IPS-20b (cell line): ENCODE measurements around the gene DCK.
A peak's percentile ranks its signal among the peaks of the same experiment; 100 is the strongest.

Experiments
- H3K27ac ChIP-seq: one replicate; pipeline ENCODE4 v1.5.1; 2013; ENCODE audit warnings: low read length
- H3K27me3 ChIP-seq: 2 replicates; pipeline ENCODE4 v1.6.1; 2013; ENCODE audit warnings: mild to moderate bottlenecking, low read length, inconsistent platforms; ENCODE audit not compliant: insufficient read depth
- H3K36me3 ChIP-seq: 2 replicates; pipeline ENCODE4 v1.6.1; 2013; ENCODE audit warnings: low read depth, mild to moderate bottlenecking, inconsistent platforms, low read length, moderate library complexity; ENCODE audit not compliant: insufficient read depth
- H3K4me1 ChIP-seq: 2 replicates; pipeline ENCODE4 v1.6.1; 2013; ENCODE audit warnings: mild to moderate bottlenecking, control low read depth, inconsistent platforms, low read length, moderate library complexity; ENCODE audit not compliant: insufficient read depth
- H3K4me3 ChIP-seq: 2 replicates; pipeline ENCODE4 v1.5.1; 2013; ENCODE audit warnings: mild to moderate bottlenecking, low read length, inconsistent platforms
- H3K9ac ChIP-seq: 2 replicates; pipeline ENCODE4 v1.6.1; 2013; ENCODE audit warnings: low read depth, mild to moderate bottlenecking, inconsistent platforms, low read length, moderate library complexity
- H3K9me3 ChIP-seq: 2 replicates; pipeline ENCODE4 v1.6.1; 2013; ENCODE audit warnings: mild to moderate bottlenecking, low read depth, low read length, inconsistent platforms; ENCODE audit not compliant: insufficient read depth

The DCK gene

DNA sequence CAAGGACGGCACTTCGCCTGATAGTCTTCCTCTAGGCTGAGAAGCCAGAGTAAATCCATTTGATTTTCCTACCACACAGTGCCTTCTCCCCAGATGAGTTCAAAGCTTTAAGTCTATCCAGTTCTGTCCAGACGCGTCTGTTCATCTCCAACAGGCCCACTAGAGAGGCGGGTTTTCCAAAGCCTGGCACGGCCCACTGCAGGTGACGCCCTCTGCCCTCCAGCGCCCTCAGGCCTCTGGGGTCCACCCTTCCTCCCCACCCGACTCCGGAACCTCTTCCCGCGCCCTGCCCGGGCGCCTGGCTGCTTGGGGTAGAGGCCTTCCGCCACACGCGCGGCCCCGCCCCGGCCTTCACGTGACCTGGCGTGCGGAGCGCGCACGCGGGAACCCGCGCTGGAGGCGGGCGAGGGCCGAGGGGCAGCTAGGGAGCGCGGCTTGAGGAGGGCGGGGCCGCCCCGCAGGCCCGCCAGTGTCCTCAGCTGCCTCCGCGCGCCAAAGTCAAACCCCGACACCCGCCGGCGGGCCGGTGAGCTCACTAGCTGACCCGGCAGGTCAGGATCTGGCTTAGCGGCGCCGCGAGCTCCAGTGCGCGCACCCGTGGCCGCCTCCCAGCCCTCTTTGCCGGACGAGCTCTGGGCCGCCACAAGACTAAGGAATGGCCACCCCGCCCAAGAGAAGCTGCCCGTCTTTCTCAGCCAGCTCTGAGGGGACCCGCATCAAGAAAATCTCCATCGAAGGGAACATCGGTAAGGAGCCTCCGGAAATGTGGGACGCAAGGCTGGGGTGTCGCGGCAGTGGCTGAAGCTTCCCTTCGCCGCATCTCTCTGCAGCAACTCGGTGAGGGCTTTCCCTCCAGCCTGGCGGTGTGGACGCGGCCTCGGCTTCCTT, at the start of gene DCK:
DCK (plus strand) TSS at position 469 of the 888 bp plus-strand sequence; CDS start at position 656, 187 bp downstream.
- Histone ChIP-seq H3K36me3 (peaks cover 14% of the 10 kb centered on the region), H3K27me3 (no peaks in the 10 kb centered on the region), H3K4me1 (peaks cover 6% of the 10 kb centered on the region; the same call in 1 of the 2 replicates), H3K9me3 (no peaks in the 10 kb centered on the region), H3K9ac (peak within 1 kb of the TSS; percentile 96), H3K27ac (peak within 1 kb of the TSS; percentile 86), H3K4me3 (peak within 1 kb of the TSS; percentile 85)

- H3K27me3 ChIP-seq: no peaks in the 10 kb centered on the region
- H3K9me3 ChIP-seq: no peaks in the 10 kb centered on the region
- H3K27ac ChIP-seq: no peak overlapping the region
- no peaks in the 10 kb centered on the region for H3K36me3 ChIP-seq
- no peak overlapping the region for H3K9ac ChIP-seq
- H3K4me3 ChIP-seq: no peak overlapping the region
- H3K4me1 ChIP-seq: peaks cover 8% of the 10 kb centered on the region; the same call in 1 of the 2 replicates
Observed at GRCh38 chr4:70945046-70945445, 48.4 kb upstream of the DCK start.

DNA sequence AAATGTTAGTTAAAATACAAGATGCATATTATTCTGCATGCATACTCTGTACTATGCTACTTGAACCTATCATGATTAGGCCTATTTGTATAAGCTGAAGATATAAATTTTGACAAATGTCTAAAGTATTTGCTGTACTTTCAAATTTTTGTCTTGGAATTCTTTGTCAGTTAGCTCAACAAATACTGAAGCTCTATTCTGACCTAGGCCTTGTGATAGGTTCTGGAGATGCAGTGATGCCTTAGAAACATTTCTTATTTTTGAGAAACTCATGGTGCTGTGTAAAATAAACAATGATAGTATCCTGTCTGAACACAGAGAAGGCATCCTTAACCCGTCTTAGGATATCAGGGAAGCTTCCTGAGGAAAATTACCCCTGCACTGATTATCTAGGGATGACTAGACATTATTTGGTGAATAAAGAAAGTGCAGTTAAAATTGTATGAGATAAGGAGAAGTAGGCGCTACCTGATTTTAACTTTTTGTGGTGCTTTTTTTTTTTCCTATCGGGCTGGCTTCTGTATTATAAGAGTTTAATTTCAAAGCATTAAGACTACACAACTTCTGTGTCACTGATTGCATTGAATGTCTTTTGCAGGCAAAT, 47.9 kb upstream of the DCK start:
- Histone ChIP-seq H3K27ac (no peak overlapping the region), H3K9me3 (no peaks in the 10 kb centered on the region), H3K9ac (no peak overlapping the region), H3K4me1 (peaks cover 10% of the 10 kb centered on the region; the same call in 1 of the 2 replicates), H3K4me3 (no peak overlapping the region), H3K27me3 (no peaks in the 10 kb centered on the region), H3K36me3 (no peaks in the 10 kb centered on the region)

- no peak overlapping the region for H3K4me3 ChIP-seq
- peaks cover 15% of the 10 kb centered on the region; the same call in 1 of the 2 replicates for H3K4me1 ChIP-seq
- H3K36me3 ChIP-seq: no peaks in the 10 kb centered on the region
- no peaks in the 10 kb centered on the region for H3K9me3 ChIP-seq
- no peaks in the 10 kb centered on the region for H3K27me3 ChIP-seq
- H3K9ac ChIP-seq: peak overlapping the region; percentile 38; the same call in 1 of the 2 replicates
- H3K27ac ChIP-seq: no peak overlapping the region
Observed at GRCh38 chr4:70946939-70947338, 46.5 kb upstream of the DCK start.

GRCh38 chr4:70948665-70949260, 44.7 kb upstream of the DCK start:
- H3K27ac ChIP-seq: no peak overlapping the region
- no peak overlapping the region for H3K4me3 ChIP-seq
- H3K4me1 ChIP-seq: peaks cover 15% of the 10 kb centered on the region; the same call in 1 of the 2 replicates
- no peak overlapping the region for H3K9ac ChIP-seq
- H3K9me3 ChIP-seq: no peaks in the 10 kb centered on the region
- no peaks in the 10 kb centered on the region for H3K27me3 ChIP-seq
- no peaks in the 10 kb centered on the region for H3K36me3 ChIP-seq

GRCh38 chr4:70954032-70954431, 39.4 kb upstream of the DCK start:
- Histone ChIP-seq H3K27me3 (no peaks in the 10 kb centered on the region), H3K9ac (no peak overlapping the region), H3K27ac (no peak overlapping the region), H3K4me3 (no peak overlapping the region), H3K9me3 (no peaks in the 10 kb centered on the region), H3K4me1 (peaks cover 7% of the 10 kb centered on the region; the same call in 1 of the 2 replicates), H3K36me3 (peaks cover 3% of the 10 kb centered on the region; the same call in 1 of the 2 replicates)

DNA sequence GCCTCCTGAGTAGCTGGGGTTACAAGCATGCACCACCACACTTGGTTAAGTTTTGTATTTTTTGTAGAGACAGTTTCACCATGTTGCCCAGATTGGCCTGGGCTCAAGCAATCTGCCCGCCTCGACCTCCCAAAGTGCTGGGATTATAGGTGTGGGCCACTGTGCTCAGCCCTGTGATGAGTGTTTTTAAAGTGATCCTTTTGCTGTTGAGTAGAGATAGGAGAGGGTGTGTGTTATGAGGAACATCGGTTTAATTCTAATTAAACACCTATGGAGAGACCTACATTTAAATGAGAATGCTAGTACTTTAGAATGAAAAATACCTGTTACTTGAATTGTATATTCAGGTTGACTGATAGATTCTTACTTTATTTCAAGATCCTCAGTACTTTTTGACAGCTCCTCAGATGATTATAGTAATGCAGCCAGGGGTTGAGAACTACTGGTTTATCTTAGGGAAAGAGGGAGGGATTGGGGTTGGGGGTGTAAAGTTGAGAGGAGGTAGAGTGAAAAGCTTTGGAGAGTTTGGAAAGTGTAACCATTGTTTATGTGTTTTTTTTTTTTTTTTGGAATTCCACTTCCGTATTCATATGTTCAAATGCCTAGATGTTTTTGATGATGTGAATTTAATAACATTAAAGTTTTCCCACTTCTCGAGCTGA, 36.8 kb upstream of the DCK start:
- Histone ChIP-seq H3K27me3 (no peaks in the 10 kb centered on the region), H3K4me1 (no peaks in the 10 kb centered on the region; the same call in 1 of the 2 replicates), H3K27ac (no peak overlapping the region), H3K4me3 (no peak overlapping the region), H3K36me3 (peaks cover 28% of the 10 kb centered on the region), H3K9ac (no peak overlapping the region), H3K9me3 (no peaks in the 10 kb centered on the region)

DNA sequence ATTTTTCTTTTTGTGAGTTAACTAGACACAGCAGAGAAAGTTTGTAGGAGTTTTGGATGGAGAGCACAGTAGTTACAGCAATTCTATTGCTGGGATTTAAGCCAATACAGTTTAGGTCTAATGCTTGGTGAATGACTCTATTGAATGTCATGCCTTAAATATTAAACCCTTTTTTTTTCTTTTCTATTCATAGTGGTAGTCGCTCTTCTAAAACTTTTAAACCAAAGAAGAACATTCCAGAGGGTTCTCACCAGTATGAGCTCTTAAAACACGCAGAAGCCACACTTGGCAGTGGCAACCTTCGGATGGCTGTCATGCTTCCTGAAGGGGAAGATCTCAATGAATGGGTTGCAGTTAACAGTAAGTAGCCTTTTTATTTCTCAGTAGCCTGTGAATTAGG, 34.8 kb upstream of the DCK start:
- Histone ChIP-seq H3K36me3 (peaks cover 32% of the 10 kb centered on the region), H3K4me3 (no peak overlapping the region), H3K9me3 (no peaks in the 10 kb centered on the region), H3K27me3 (no peaks in the 10 kb centered on the region), H3K4me1 (no peaks in the 10 kb centered on the region; the same call in 1 of the 2 replicates), H3K27ac (no peak overlapping the region), H3K9ac (no peak overlapping the region)

GRCh38 chr4:70969076-70969475, 24.4 kb upstream of the DCK start:
- Histone ChIP-seq H3K9me3 (no peaks in the 10 kb centered on the region), H3K36me3 (peaks cover 20% of the 10 kb centered on the region; the same call in 1 of the 2 replicates), H3K9ac (no peak overlapping the region), H3K4me1 (no peaks in the 10 kb centered on the region), H3K27me3 (no peaks in the 10 kb centered on the region), H3K4me3 (no peak overlapping the region), H3K27ac (no peak overlapping the region)

DNA sequence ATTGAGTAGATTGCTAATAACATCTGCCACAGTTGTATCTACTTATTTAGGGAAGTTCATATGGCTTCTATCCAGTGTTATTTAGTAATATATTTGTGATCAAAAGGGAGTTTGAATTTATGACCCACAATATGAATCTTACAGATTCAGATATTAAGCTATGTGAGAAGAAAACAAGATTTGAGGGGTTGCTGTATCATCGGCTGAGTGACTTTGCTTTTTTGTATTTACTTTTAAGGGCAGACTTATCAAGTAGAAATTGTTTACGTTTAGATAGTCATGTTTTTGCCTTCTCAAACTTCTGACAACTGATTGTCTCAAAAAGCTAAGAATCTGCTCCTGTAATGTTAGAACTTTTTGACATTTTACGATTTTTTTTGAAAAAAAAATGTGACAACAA, 17.2 kb upstream of the DCK start:
- Histone ChIP-seq H3K9me3 (no peaks in the 10 kb centered on the region), H3K9ac (no peak overlapping the region), H3K36me3 (peaks cover 40% of the 10 kb centered on the region), H3K4me1 (no peaks in the 10 kb centered on the region), H3K4me3 (no peak overlapping the region), H3K27ac (no peak overlapping the region), H3K27me3 (no peaks in the 10 kb centered on the region)

DNA sequence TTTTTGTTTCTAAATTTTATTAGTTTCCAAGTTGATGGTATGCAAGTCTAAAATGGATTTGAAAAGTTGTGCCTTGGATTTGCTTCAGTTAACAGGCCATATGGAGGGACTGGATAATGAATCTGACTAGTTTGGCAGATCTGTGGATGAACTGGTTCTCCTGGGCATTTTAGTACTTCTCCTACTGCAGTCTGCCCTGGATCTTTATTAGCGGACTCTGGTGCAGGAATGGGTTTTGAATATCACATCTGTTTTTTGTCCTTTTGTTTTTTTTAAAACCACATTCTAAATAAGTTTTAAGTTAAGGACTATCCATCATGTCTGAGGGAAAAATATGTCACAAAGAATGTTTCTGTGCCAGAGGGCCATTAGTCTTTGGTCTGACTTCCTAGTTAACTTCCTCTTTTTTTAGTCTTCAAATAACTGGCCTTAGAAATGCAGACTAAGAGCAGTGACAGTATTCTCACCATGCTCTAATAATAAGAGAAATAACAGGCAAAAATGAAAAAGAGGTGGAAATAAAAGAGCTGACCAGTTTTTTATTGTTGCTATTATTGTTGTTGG, 13.9 kb upstream of the DCK start:
- Histone ChIP-seq H3K36me3 (peaks cover 39% of the 10 kb centered on the region), H3K9me3 (no peaks in the 10 kb centered on the region), H3K4me1 (no peaks in the 10 kb centered on the region), H3K27me3 (no peaks in the 10 kb centered on the region), H3K27ac (no peak overlapping the region), H3K9ac (no peak overlapping the region), H3K4me3 (no peak overlapping the region)
